Aorta (tissue), 5 donors: Measurements from ENCODE around the gene PURB. TPM values are rescaled to one million over a fixed set of nuclear protein-coding genes. Genes with fewer than 3 reads are reported as not detected.
"Not testable (repeated sequence)": the region's sequence is repeated elsewhere in the genome, so short reads cannot be mapped to it uniquely, and the experiment has no call there.

Source experiments
- ATAC-seq: fragments of 200-7000 bp; cut with Tn5 transposase; one replicate; pipeline ENCODE4 v1.9.1; 2022; ENCODE audit warnings: moderate library complexity; ENCODE audit not compliant: low FRiP score
- DNase-seq, 2 donors: peaks; one replicate each; pipeline ENCODE4 v3.0.0-alpha.2; 2020
- H3K27ac ChIP-seq, 2 donors: one replicate each; pipeline ENCODE4 v1.5.1; 2013; ENCODE audit warnings: low read length in 2 of 2, mild to moderate bottlenecking in 2 of 2, moderate library complexity in 2 of 2, control low read depth in 1 of 2, inconsistent platforms in 1 of 2, low read depth in 1 of 2
- H3K27me3 ChIP-seq, 2 donors: one replicate each; pipeline ENCODE4 v1.6.1; 2013; ENCODE audit warnings: control low read depth in 1 of 2, low read length in 1 of 2, mild to moderate bottlenecking in 1 of 2, moderate library complexity in 1 of 2; ENCODE audit not compliant: insufficient read depth in 2 of 2, control insufficient read depth in 1 of 2
- H3K36me3 ChIP-seq, 2 donors: one replicate each; pipeline ENCODE4 v1.6.1; 2013; ENCODE audit warnings: control low read depth in 1 of 2, low read length in 1 of 2, mild to moderate bottlenecking in 1 of 2; ENCODE audit not compliant: insufficient read depth in 2 of 2, control insufficient read depth in 1 of 2
- H3K4me1 ChIP-seq, 2 donors: one replicate each; pipeline ENCODE4 v1.6.1; 2013; ENCODE audit warnings: low read length in 2 of 2, control low read depth in 1 of 2, mild to moderate bottlenecking in 1 of 2, moderate library complexity in 1 of 2; ENCODE audit not compliant: insufficient read depth in 2 of 2, control insufficient read depth in 1 of 2
- H3K4me3 ChIP-seq, 2 donors: one replicate each; pipeline ENCODE4 v1.5.1; 2013; ENCODE audit warnings: low read length in 2 of 2, control low read depth in 1 of 2, mild to moderate bottlenecking in 1 of 2
- H3K9me3 ChIP-seq: one replicate; pipeline ENCODE4 v1.6.1; 2013; ENCODE audit warnings: mild to moderate bottlenecking, low read length; ENCODE audit not compliant: control insufficient read depth
- WGBS, 2 donors: extraction: QIAGEN DNeasy Blood & Tissue Kit; methylation state at CpG; one replicate each; pipeline ENCODE4 v1.1.7; 2013; 5-methylcytosine and 5-hydroxymethylcytosine counted together
- intact Hi-C, 2 donors: fragments of 100-400 bp; cut with DNase I; formaldehyde crosslinking; loops; one replicate each; pipeline versions ENCODE4 v1.14.2 to v1.15.0; 2022
- polyA plus RNA-seq, 2 donors: library from polyadenylated mRNA; stranded (reverse); fragments of 200-250 nt; gene quantifications; one replicate each; pipeline ENCODE4 v1.2.3, GENCODE V29; 2013
- total RNA-seq, 2 donors: library from RNA; stranded (reverse); fragmentation: NEBNext Ultra II Directional; extraction: Animal tissue kit (Norgen Biotek cat#: 25700); gene quantifications; one replicate each; pipeline ENCODE4 v1.2.1, GENCODE V29; 2021
- donor health status: healthy with polysubstance abuse.
- donor health status: Bipolar disorder and iron deficiency.
- donor health status: DM: no; HTN: no; CAD: no.
- donor health status: DM: no; HTN: no; CAD: no.
- donor health status: DM: yes; HTN: yes; CAD: no.

The PURB gene
- total and polyA plus RNA-seq, 4 donors: 7.9 to 33.9 (median 17.6) TPM

- DNase-seq: no peak
- H3K4me1 ChIP-seq: no peaks in the 10 kb centered on the region
- intact Hi-C loops: loop anchor here (5.0 to 10.0 kb wide), 3 partner anchors 48 to 263 kb away; partner anchors contain the start of genes PPIA (in 1 of the 2) and TMED4 (in 1 of the 2)
- H3K36me3 ChIP-seq: no peaks in the 10 kb centered on the region
- no peaks in the 10 kb centered on the region for H3K27me3 ChIP-seq
- no peaks in the 10 kb centered on the region for H3K9me3 ChIP-seq
- H3K27ac ChIP-seq: no peak overlapping the region
- H3K4me3 ChIP-seq: no peak overlapping the region
- ATAC-seq: no peak
Measured at GRCh38 chr7:44845451-44845850, 39.9 kb downstream of the PURB start.

- H3K4me1 ChIP-seq, H3K9me3 ChIP-seq, H3K36me3 ChIP-seq, DNase-seq, H3K27ac ChIP-seq, H3K4me3 ChIP-seq, ATAC-seq, H3K27me3 ChIP-seq: not testable (repeated sequence)
- 97 to 98% methylated on average over 5 of the region's 5 CpGs for WGBS, 2 donors
- intact Hi-C loops: loop anchor here in 1 of 2 donors (10.0 kb wide), 1 partner anchor 141 kb away; no protein-coding TSS in a partner anchor
Measured at GRCh38 chr7:44843440-44843839, 41.9 kb downstream of the PURB start.

- not testable (repeated sequence) for H3K4me1 ChIP-seq, DNase-seq, ATAC-seq
Measured at GRCh38 chr7:44842675-44843074, 42.7 kb downstream of the PURB start.

GRCh38 chr7:44838751-44839150 lies 46.6 kb downstream of the PURB start:
- Histone ChIP-seq H3K9me3 (no peaks in the 10 kb centered on the region), H3K4me3 (no peak overlapping the region), H3K4me1 (no peaks in the 10 kb centered on the region), H3K27ac (no peak overlapping the region), H3K36me3 (peaks cover 0 to 4% of the 10 kb centered on the region in 2 donors), H3K27me3 (no peaks in the 10 kb centered on the region)
- intact Hi-C loops: loop anchor here in 1 of 2 donors (5.0 kb wide), 1 partner anchor 36 kb away; no protein-coding TSS in a partner anchor
- no peak for ATAC-seq
- WGBS, 2 donors: 38 to 51% methylated on average over 2 of the region's 2 CpGs
- no peak for DNase-seq

More at GRCh38 chr7:44842675-44843074, 42.7 kb downstream of the PURB start:
- not testable (repeated sequence) for H3K27ac ChIP-seq, H3K36me3 ChIP-seq, H3K27me3 ChIP-seq, H3K9me3 ChIP-seq, H3K4me3 ChIP-seq
- intact Hi-C loops: loop anchor here in 1 of 2 donors (10.0 kb wide), 1 partner anchor 142 kb away; no protein-coding TSS in a partner anchor
- 92% methylated on average over 8 of the region's 8 CpGs for WGBS, 2 donors

GRCh38 chr7:44827567-44827966 lies 57.8 kb downstream of the PURB start:
- WGBS, 2 donors: 51 to 61% methylated on average over 3 of the region's 3 CpGs
- intact Hi-C loops: no loop called here
- H3K9me3 ChIP-seq: no peaks in the 10 kb centered on the region
- no peaks in the 10 kb centered on the region for H3K27me3 ChIP-seq
- no peak overlapping the region for H3K4me3 ChIP-seq
- ATAC-seq (no peak), DNase-seq (no peak)
- peaks cover 0 to 1% of the 10 kb centered on the region in 2 donors for H3K36me3 ChIP-seq
- no peaks in the 10 kb centered on the region for H3K4me1 ChIP-seq
- no peak overlapping the region for H3K27ac ChIP-seq

Other genes starting within 250 kb of the PURB start
- 10 to 100 TPM; 64.5 to 96.6 TPM for gene ZMIZ2, start 136.7 kb downstream of the PURB start, total RNA-seq
- 10 to 100 TPM; 11.6 to 69.9 TPM for gene ZMIZ2, start 136.7 kb downstream of the PURB start, polyA plus RNA-seq
- gene PPIA, start 88.8 kb downstream of the PURB start, total RNA-seq: 100 to 1,000 TPM; 729 to 835 TPM
- 1,000 to 10,000 TPM; 1,703 to 2,385 TPM for gene PPIA, start 88.8 kb downstream of the PURB start, polyA plus RNA-seq
- 100 to 1,000 TPM; 129 to 139 TPM for gene H2AZ2, start 37.4 kb downstream of the PURB start, total RNA-seq
- gene H2AZ2, start 37.4 kb downstream of the PURB start, polyA plus RNA-seq: 100 to 1,000 TPM in 1 of 2 donors, 10 to 100 TPM in 1; 95.1 to 102 TPM
- gene MYO1G, start 93.5 kb upstream of the PURB start, total RNA-seq: 10 to 100 TPM in 1 of 2 donors, 1 to 10 TPM in 1; 7.2 to 21.3 TPM
- gene MYO1G, start 93.5 kb upstream of the PURB start, polyA plus RNA-seq: 1 to 10 TPM; 1.4 to 3.5 TPM
- 10 to 100 TPM; 38.6 to 49.1 TPM for gene CCM2, start 114.7 kb upstream of the PURB start, total RNA-seq
- 10 to 100 TPM; 32.7 to 41.5 TPM for gene CCM2, start 114.7 kb upstream of the PURB start, polyA plus RNA-seq
- 10 to 100 TPM; 10.0 to 15.7 TPM for gene NACAD, start 203.4 kb upstream of the PURB start, total RNA-seq
- 10 to 100 TPM in 1 of 2 donors, 1 to 10 TPM in 1; 1.3 to 15.4 TPM for gene NACAD, start 203.4 kb upstream of the PURB start, polyA plus RNA-seq
- gene TBRG4, start 226.2 kb upstream of the PURB start, total RNA-seq: 10 to 100 TPM; 35.0 to 41.4 TPM
- 10 to 100 TPM; 14.4 to 41.8 TPM for gene TBRG4, start 226.2 kb upstream of the PURB start, polyA plus RNA-seq